Astrocyte (in vitro differentiated cells and primary cell): ENCODE results near the gene METTL25B. TPM values are rescaled to one million over a fixed set of nuclear protein-coding genes. Genes with fewer than 3 reads are reported as not detected.

Experiments
- DNase-seq: peaks from one replicate; pipeline ENCODE4 v3.0.0-alpha.2; 2010; ENCODE audit warnings: low read depth
- FAIRE-seq: peaks from 2 replicates; lab custom pipeline; 2011; peaks lifted over from hg19 to GRCh38; lab: Jason Lieb, UNC
- H2AFZ ChIP-seq: 2 replicates; pipeline ENCODE4 v1.6.0; 2012; ENCODE audit warnings: low read depth, low read length, inconsistent platforms
- H3K27ac ChIP-seq: 2 replicates; pipeline ENCODE4 v1.5.1; 2011; ENCODE audit warnings: low read depth, low read length, inconsistent platforms
- H3K27me3 ChIP-seq: 2 replicates; pipeline ENCODE4 v1.6.0; 2011; ENCODE audit warnings: low read length, inconsistent platforms; ENCODE audit not compliant: insufficient read depth
- H3K36me3 ChIP-seq: 2 replicates; pipeline ENCODE4 v1.5.1; 2011; ENCODE audit warnings: low read length, inconsistent platforms; ENCODE audit not compliant: insufficient read depth
- H3K4me1 ChIP-seq: 2 replicates; pipeline ENCODE4 v1.5.1; 2011; ENCODE audit warnings: low read length, inconsistent platforms; ENCODE audit not compliant: insufficient read depth
- H3K4me2 ChIP-seq: 2 replicates; pipeline ENCODE4 v1.6.0; 2012; ENCODE audit warnings: low read length, inconsistent platforms
- H3K4me3 ChIP-seq: 2 replicates; pipeline ENCODE4 v1.5.1; 2011; ENCODE audit warnings: low read depth, mild to moderate bottlenecking, low read length, inconsistent platforms; ENCODE audit not compliant: insufficient read depth
- H3K79me2 ChIP-seq: 2 replicates; pipeline ENCODE4 v1.6.0; 2012; ENCODE audit warnings: mild to moderate bottlenecking, low read length, inconsistent platforms; ENCODE audit not compliant: insufficient read depth
- H3K9ac ChIP-seq: 2 replicates; pipeline ENCODE4 v1.6.0; 2012; ENCODE audit warnings: mild to moderate bottlenecking, low read length, inconsistent platforms
- H3K9me3 ChIP-seq: 2 replicates; pipeline ENCODE4 v1.5.1; 2012; ENCODE audit warnings: low read depth, mild to moderate bottlenecking, low read length, inconsistent platforms; ENCODE audit not compliant: insufficient read depth
- H4K20me1 ChIP-seq: 2 replicates; pipeline ENCODE4 v1.6.0; 2012; ENCODE audit warnings: low read length, inconsistent platforms; ENCODE audit not compliant: insufficient read depth
- H3K27ac Mint-ChIP-seq: one replicate; pipeline ENCODE4 v1.8.0; 2021; ENCODE audit warnings: mild to moderate bottlenecking, mixed read lengths; ENCODE audit not compliant: unreplicated experiment
- H3K27me3 Mint-ChIP-seq: one replicate; pipeline ENCODE4 v1.8.0; 2021; ENCODE audit warnings: low read depth, mixed read lengths; ENCODE audit not compliant: unreplicated experiment
- H3K36me3 Mint-ChIP-seq: one replicate; pipeline ENCODE4 v1.8.0; 2021; ENCODE audit warnings: low read depth, mixed read lengths; ENCODE audit not compliant: unreplicated experiment
- H3K4me1 Mint-ChIP-seq: one replicate; pipeline ENCODE4 v1.8.0; 2021; ENCODE audit warnings: low read depth, mixed read lengths; ENCODE audit not compliant: unreplicated experiment
- H3K4me3 Mint-ChIP-seq: one replicate; pipeline ENCODE4 v1.8.0; 2021; ENCODE audit warnings: mild to moderate bottlenecking, moderate library complexity, mixed read lengths; ENCODE audit not compliant: unreplicated experiment
- H3K9me3 Mint-ChIP-seq: one replicate; pipeline ENCODE4 v1.8.0; 2021; ENCODE audit warnings: mild to moderate bottlenecking, mixed read lengths; ENCODE audit not compliant: unreplicated experiment
- EZH2 ChIP-seq: IDR thresholded peaks from 2 replicates; pipeline ENCODE4 v1.6.1; 2012; ENCODE audit warnings: mild to moderate bottlenecking, low read length, inconsistent platforms; ENCODE audit not compliant: insufficient read depth
- total RNA-seq: library from RNA; stranded (reverse); gene quantifications from 2 replicates; pipeline ENCODE4 v1.2.1, GENCODE V29; 2021
- TF ChIP-seq, protein P1 (sequence below): IDR thresholded peaks from 2 replicates; pipeline ENCODE4 v1.5.1; 2011; ENCODE audit warnings: low read depth, mild to moderate bottlenecking, inconsistent platforms, low read length, moderate library complexity; ENCODE audit not compliant: insufficient read depth

The METTL25B gene
- total RNA-seq, 1 donor from 2014 or later = 9.9 TPM

DNA sequence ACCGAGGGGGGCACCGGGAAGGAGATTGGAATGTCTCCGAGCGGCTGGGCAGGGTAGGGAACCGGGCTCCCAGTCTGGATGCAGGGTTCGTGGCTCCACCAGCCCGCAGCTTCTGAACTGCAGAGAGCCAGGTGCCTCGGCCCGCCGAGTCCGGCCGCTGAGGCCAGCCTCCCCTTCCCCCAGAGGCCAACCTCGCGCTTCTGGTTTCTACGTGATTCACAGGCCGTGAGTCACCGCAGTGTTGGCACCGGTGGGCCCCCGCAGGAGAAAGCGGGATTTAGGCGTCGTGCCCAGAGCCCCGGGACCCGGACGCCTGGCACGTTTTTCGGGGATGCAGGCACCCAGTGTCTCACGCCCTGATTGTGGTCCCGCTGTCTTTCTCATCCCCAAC, 23.3 kb upstream of the METTL25B start:
- H3K27me3 Mint-ChIP-seq = no peaks in the 10 kb centered on the region
- H3K27ac Mint-ChIP-seq = peak overlapping the region; percentile 83
- peak overlapping the region; percentile 66 for H3K9ac ChIP-seq
- H3K4me2 ChIP-seq = peak overlapping the region; percentile 90
- no peak for TF ChIP-seq EZH2
- TF ChIP-seq, protein P1, sequence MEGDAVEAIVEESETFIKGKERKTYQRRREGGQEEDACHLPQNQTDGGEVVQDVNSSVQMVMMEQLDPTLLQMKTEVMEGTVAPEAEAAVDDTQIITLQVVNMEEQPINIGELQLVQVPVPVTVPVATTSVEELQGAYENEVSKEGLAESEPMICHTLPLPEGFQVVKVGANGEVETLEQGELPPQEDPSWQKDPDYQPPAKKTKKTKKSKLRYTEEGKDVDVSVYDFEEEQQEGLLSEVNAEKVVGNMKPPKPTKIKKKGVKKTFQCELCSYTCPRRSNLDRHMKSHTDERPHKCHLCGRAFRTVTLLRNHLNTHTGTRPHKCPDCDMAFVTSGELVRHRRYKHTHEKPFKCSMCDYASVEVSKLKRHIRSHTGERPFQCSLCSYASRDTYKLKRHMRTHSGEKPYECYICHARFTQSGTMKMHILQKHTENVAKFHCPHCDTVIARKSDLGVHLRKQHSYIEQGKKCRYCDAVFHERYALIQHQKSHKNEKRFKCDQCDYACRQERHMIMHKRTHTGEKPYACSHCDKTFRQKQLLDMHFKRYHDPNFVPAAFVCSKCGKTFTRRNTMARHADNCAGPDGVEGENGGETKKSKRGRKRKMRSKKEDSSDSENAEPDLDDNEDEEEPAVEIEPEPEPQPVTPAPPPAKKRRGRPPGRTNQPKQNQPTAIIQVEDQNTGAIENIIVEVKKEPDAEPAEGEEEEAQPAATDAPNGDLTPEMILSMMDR = no peak
- peak overlapping the region; percentile 47 for H3K4me3 ChIP-seq
- DNase-seq = peak; percentile 56
- no peak for FAIRE-seq
- peaks cover 39% of the 10 kb centered on the region for H3K4me1 Mint-ChIP-seq
- H4K20me1 ChIP-seq = no peaks in the 10 kb centered on the region
- peaks cover 59% of the 10 kb centered on the region for H3K4me1 ChIP-seq
- peaks cover 3% of the 10 kb centered on the region for H3K27me3 ChIP-seq
- H3K27ac ChIP-seq = no peak overlapping the region
- peaks cover 10% of the 10 kb centered on the region for H3K36me3 Mint-ChIP-seq
- H3K79me2 ChIP-seq = no peaks in the 10 kb centered on the region
- peak overlapping the region; percentile 32 for H2AFZ ChIP-seq
- peak overlapping the region; percentile 88 for H3K4me3 Mint-ChIP-seq
- no peaks in the 10 kb centered on the region for H3K9me3 ChIP-seq
- H3K9me3 Mint-ChIP-seq = no peaks in the 10 kb centered on the region
- no peaks in the 10 kb centered on the region for H3K36me3 ChIP-seq

DNA sequence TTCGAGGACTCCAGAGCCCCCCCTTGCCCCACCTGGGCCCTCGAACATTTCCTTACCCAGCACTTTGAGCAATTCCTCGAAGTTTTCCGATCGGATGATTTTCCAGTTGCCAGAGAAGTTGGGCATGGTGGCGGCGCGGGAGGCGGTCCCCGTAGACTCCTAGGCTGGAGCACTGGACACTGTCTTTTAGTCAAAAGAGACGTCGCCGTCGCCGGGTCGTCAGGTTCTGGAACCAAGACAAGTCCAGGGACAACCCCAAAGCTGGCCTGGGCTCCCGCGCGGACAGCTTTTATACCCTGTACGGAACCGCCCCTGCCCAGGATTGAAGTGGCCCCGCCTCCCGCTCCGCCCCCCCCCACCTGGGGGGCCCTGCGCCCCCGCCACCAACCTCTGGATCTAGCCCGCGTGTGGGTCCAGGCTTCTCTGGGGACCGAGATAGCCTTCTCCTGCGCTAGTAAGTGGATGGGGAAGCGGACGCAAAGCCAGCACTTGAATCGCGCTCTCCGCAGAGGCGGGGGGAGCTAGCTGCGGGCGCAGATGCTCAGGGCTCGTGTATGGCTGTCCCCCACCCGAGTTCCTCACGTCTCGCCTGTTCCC, 22.9 kb upstream of the METTL25B start, which contains the start of gene CRABP2:
CRABP2 (minus strand) TSS at position 263 of the 597 bp plus-strand sequence; CDS start at position 126, 137 bp downstream.
- TF ChIP-seq EZH2 = no peak
- TF ChIP-seq, protein P1 = no peak
- DNase-seq = no peak
- Mint-ChIP-seq H3K9me3 (no peaks in the 10 kb centered on the region), H3K27me3 (no peaks in the 10 kb centered on the region), H3K4me3 (peak within 1 kb of the TSS; percentile 88), H3K36me3 (peaks cover 6% of the 10 kb centered on the region), H3K27ac (peak within 1 kb of the TSS; percentile 93), H3K4me1 (peaks cover 42% of the 10 kb centered on the region)
- H3K9ac ChIP-seq = peak within 1 kb of the TSS; percentile 66
- FAIRE-seq = no peak
- H3K27ac ChIP-seq = no peak within 1 kb of the TSS
- no peaks in the 10 kb centered on the region for H3K79me2 ChIP-seq
- H3K4me3 ChIP-seq = peak within 1 kb of the TSS; percentile 47
- H3K9me3 ChIP-seq = no peaks in the 10 kb centered on the region
- H3K4me2 ChIP-seq = peak within 1 kb of the TSS; percentile 90
- peak within 1 kb of the TSS; percentile 58 for H2AFZ ChIP-seq
- no peaks in the 10 kb centered on the region for H4K20me1 ChIP-seq
- peaks cover 64% of the 10 kb centered on the region for H3K4me1 ChIP-seq
- H3K27me3 ChIP-seq = peaks cover 3% of the 10 kb centered on the region
- H3K36me3 ChIP-seq = no peaks in the 10 kb centered on the region
